ENCODE data around the gene WNK1.
"Not testable (repeated sequence)": the region's sequence is repeated elsewhere in the genome, so short reads cannot be mapped to it uniquely, and the experiment has no call there.

WNK1 gene

DNA sequence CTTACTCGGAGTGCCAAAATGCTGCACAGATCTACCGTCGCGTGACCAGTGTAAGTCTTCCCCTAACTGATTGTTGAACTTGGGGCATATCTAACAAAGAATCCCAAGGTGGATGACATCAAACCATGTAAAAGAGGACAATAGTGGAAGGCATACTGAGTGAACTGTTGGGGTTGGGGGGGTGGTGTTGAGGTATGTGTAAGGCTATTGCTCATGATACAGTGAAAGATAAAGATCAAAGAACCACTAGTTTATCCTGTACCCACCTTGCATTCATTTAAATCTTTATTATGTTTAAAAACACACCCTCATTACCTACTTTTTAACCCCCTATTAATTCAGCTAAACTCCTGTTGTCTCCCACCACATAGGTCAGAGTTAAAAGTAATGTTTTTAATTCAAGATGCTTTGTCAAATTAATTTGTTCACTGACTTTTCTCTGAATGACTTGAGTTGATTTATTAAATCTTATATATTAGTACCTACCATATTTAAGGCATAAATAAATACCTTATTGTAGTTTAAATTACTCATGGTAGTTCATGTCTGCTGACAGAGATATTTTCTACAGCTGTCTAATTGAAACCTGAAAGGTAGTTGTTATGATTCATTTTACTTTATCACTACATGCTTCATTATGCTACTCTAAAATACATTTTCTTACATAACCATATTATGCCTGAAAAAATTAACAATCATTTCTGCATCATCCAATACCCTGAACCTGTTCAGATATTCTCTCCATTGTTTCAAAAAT lies 77.9 kb downstream of the WNK1 start:
- peaks cover 34% of the 10 kb centered on the region for H3K4me1 ChIP-seq (ENCODE audit: control insufficient read depth, insufficient read depth, low read length)
- H3K4me3 ChIP-seq (ENCODE audit: low read length), result no peak overlapping the region
- DNase-seq (ENCODE audit: low read depth), result no peak
- no peak overlapping the region for H3K9ac ChIP-seq (ENCODE audit: low read length)
- H3K27me3 ChIP-seq (replicated peaks; ENCODE audit: control insufficient read depth, insufficient read depth, low read length), result no peaks in the 10 kb centered on the region
- H3K9me3 ChIP-seq (ENCODE audit: control insufficient read depth, low read length), result no peaks in the 10 kb centered on the region
- peaks cover 38% of the 10 kb centered on the region for H3K36me3 ChIP-seq (ENCODE audit: control insufficient read depth, insufficient read depth, low read length, severe bottlenecking)

- no peak overlapping the region for H3K4me3 ChIP-seq (ENCODE audit: low read length)
- H3K4me1 ChIP-seq (ENCODE audit: control insufficient read depth, insufficient read depth, low read length), result peaks cover 24% of the 10 kb centered on the region
- no peaks in the 10 kb centered on the region for H3K27me3 ChIP-seq (replicated peaks; ENCODE audit: control insufficient read depth, insufficient read depth, low read length)
- no peaks in the 10 kb centered on the region for H3K9me3 ChIP-seq (ENCODE audit: control insufficient read depth, low read length)
- peak; percentile 67 for DNase-seq (ENCODE audit: low read depth)
- no peak overlapping the region for H3K9ac ChIP-seq (ENCODE audit: low read length)
- peaks cover 20% of the 10 kb centered on the region for H3K36me3 ChIP-seq (ENCODE audit: control insufficient read depth, insufficient read depth, low read length, severe bottlenecking)
Observed at GRCh38 chr12:835754-836518, 83.6 kb downstream of the WNK1 start.

GRCh38 chr12:836952-837351 lies 84.6 kb downstream of the WNK1 start:
- Histone ChIP-seq H3K4me1 (ENCODE audit: control insufficient read depth, insufficient read depth, low read length) (peaks cover 24% of the 10 kb centered on the region), H3K36me3 (ENCODE audit: control insufficient read depth, insufficient read depth, low read length, severe bottlenecking) (peaks cover 23% of the 10 kb centered on the region), H3K9ac (ENCODE audit: low read length) (no peak overlapping the region), H3K27me3 (replicated peaks; ENCODE audit: control insufficient read depth, insufficient read depth, low read length) (no peaks in the 10 kb centered on the region), H3K9me3 (ENCODE audit: control insufficient read depth, low read length) (no peaks in the 10 kb centered on the region), H3K4me3 (ENCODE audit: low read length) (no peak overlapping the region)
- DNase-seq (ENCODE audit: low read depth), result no peak

GRCh38 chr12:837548-837947 lies 85.2 kb downstream of the WNK1 start:
- no peak overlapping the region for H3K9ac ChIP-seq (ENCODE audit: low read length)
- H3K9me3 ChIP-seq (ENCODE audit: control insufficient read depth, low read length), result no peaks in the 10 kb centered on the region
- peaks cover 24% of the 10 kb centered on the region for H3K4me1 ChIP-seq (ENCODE audit: control insufficient read depth, insufficient read depth, low read length)
- no peak overlapping the region for H3K4me3 ChIP-seq (ENCODE audit: low read length)
- DNase-seq (ENCODE audit: low read depth), result no peak
- H3K27me3 ChIP-seq (replicated peaks; ENCODE audit: control insufficient read depth, insufficient read depth, low read length), result no peaks in the 10 kb centered on the region
- peaks cover 24% of the 10 kb centered on the region for H3K36me3 ChIP-seq (ENCODE audit: control insufficient read depth, insufficient read depth, low read length, severe bottlenecking)

GRCh38 chr12:843609-844008 lies 91.2 kb downstream of the WNK1 start:
- no peaks in the 10 kb centered on the region for H3K27me3 ChIP-seq (replicated peaks; ENCODE audit: control insufficient read depth, insufficient read depth, low read length)
- H3K4me1 ChIP-seq (ENCODE audit: control insufficient read depth, insufficient read depth, low read length), result peaks cover 16% of the 10 kb centered on the region
- H3K4me3 ChIP-seq (ENCODE audit: low read length), result no peak overlapping the region
- no peaks in the 10 kb centered on the region for H3K9me3 ChIP-seq (ENCODE audit: control insufficient read depth, low read length)
- H3K9ac ChIP-seq (ENCODE audit: low read length), result no peak overlapping the region
- H3K36me3 ChIP-seq (ENCODE audit: control insufficient read depth, insufficient read depth, low read length, severe bottlenecking), result peaks cover 16% of the 10 kb centered on the region
- peak; percentile 49 for DNase-seq (ENCODE audit: low read depth)

DNA sequence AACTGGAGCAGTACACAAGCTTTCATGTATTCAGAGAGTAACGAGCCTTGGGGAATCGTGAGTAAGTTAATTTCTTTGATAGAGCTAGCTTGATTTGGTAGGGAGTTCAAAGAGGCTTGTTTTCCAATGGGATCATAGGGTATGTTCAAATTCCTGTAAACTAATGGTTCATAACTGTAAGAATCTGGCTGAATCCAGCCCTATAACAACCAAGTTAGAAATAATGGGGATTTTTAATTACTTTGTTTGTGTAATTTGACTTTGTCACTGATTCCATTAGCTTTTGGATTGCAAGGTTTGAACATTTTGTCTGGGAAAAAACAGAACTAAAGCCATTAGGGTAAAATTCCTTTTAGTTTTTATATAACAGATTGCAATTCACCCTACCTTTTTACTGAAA lies 94.0 kb downstream of the WNK1 start:
- Histone ChIP-seq H3K9ac (ENCODE audit: low read length) (no peak overlapping the region), H3K27me3 (replicated peaks; ENCODE audit: control insufficient read depth, insufficient read depth, low read length) (no peaks in the 10 kb centered on the region), H3K36me3 (ENCODE audit: control insufficient read depth, insufficient read depth, low read length, severe bottlenecking) (peaks cover 12% of the 10 kb centered on the region), H3K4me3 (ENCODE audit: low read length) (no peak overlapping the region), H3K9me3 (ENCODE audit: control insufficient read depth, low read length) (no peaks in the 10 kb centered on the region), H3K4me1 (ENCODE audit: control insufficient read depth, insufficient read depth, low read length) (peaks cover 30% of the 10 kb centered on the region)
- DNase-seq (ENCODE audit: low read depth), result no peak

GRCh38 chr12:848173-848865 lies 95.9 kb downstream of the WNK1 start:
- DNase-seq (ENCODE audit: low read depth), result peak; percentile 34
- H3K4me1 ChIP-seq (ENCODE audit: control insufficient read depth, insufficient read depth, low read length), result peaks cover 46% of the 10 kb centered on the region
- H3K36me3 ChIP-seq (ENCODE audit: control insufficient read depth, insufficient read depth, low read length, severe bottlenecking), result peaks cover 7% of the 10 kb centered on the region
- no peaks in the 10 kb centered on the region for H3K27me3 ChIP-seq (replicated peaks; ENCODE audit: control insufficient read depth, insufficient read depth, low read length)
- peak overlapping the region; percentile 23 for H3K9ac ChIP-seq (ENCODE audit: low read length)
- H3K4me3 ChIP-seq (ENCODE audit: low read length), result no peak overlapping the region
- H3K9me3 ChIP-seq (ENCODE audit: control insufficient read depth, low read length), result no peaks in the 10 kb centered on the region

- Histone ChIP-seq H3K36me3 (ENCODE audit: control insufficient read depth, insufficient read depth, low read length, severe bottlenecking) (peaks cover 7% of the 10 kb centered on the region), H3K9me3 (ENCODE audit: control insufficient read depth, low read length) (no peaks in the 10 kb centered on the region), H3K9ac (ENCODE audit: low read length) (no peak overlapping the region), H3K4me1 (ENCODE audit: control insufficient read depth, insufficient read depth, low read length) (peaks cover 46% of the 10 kb centered on the region), H3K27me3 (replicated peaks; ENCODE audit: control insufficient read depth, insufficient read depth, low read length) (no peaks in the 10 kb centered on the region), H3K4me3 (ENCODE audit: low read length) (no peak overlapping the region)
- DNase-seq (ENCODE audit: low read depth), result no peak
Observed at GRCh38 chr12:848882-849527, 96.6 kb downstream of the WNK1 start.

- not testable (repeated sequence) for H3K4me3 ChIP-seq (ENCODE audit: low read length); H3K27me3 ChIP-seq (replicated peaks; ENCODE audit: control insufficient read depth, insufficient read depth, low read length); H3K9ac ChIP-seq (ENCODE audit: low read length); H3K36me3 ChIP-seq (ENCODE audit: control insufficient read depth, insufficient read depth, low read length, severe bottlenecking); H3K9me3 ChIP-seq (ENCODE audit: control insufficient read depth, low read length); DNase-seq (ENCODE audit: low read depth)
- H3K4me1 ChIP-seq (ENCODE audit: control insufficient read depth, insufficient read depth, low read length), result peaks cover 46% of the 10 kb centered on the region
Observed at GRCh38 chr12:849733-850437, 97.5 kb downstream of the WNK1 start.

DNA sequence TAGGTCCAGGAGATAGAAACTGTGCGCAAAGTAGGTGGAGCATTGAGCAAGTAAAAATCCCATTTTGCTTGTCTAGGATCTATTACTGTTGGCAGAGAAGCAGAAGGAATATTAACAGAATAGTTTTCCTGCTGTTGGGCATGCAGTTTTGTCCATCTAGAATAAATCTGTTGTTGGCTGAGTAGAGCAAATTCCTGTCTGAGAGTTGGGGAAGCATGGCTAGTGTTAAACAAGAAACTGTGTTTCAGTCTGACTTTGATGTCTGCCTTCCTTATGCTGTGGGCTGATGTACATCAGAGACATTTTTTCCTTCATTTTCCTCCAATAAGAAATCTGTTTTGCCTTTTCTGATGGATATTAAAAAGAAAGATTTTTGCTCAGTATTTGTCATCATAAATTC lies 99.0 kb downstream of the WNK1 start:
- DNase-seq (ENCODE audit: low read depth), result peak; percentile 72
- peaks cover 50% of the 10 kb centered on the region for H3K4me1 ChIP-seq (ENCODE audit: control insufficient read depth, insufficient read depth, low read length)
- H3K9ac ChIP-seq (ENCODE audit: low read length), result peak overlapping the region; percentile 66
- no peaks in the 10 kb centered on the region for H3K27me3 ChIP-seq (replicated peaks; ENCODE audit: control insufficient read depth, insufficient read depth, low read length)
- no peaks in the 10 kb centered on the region for H3K9me3 ChIP-seq (ENCODE audit: control insufficient read depth, low read length)
- H3K36me3 ChIP-seq (ENCODE audit: control insufficient read depth, insufficient read depth, low read length, severe bottlenecking), result no peaks in the 10 kb centered on the region
- peak overlapping the region; percentile 61 for H3K4me3 ChIP-seq (ENCODE audit: low read length)

Data from adipocyte (in vitro differentiated cells).